Small intestine (tissue), 7 donors: ENCODE measurements around the gene CCHCR1. TPM values are rescaled to one million over a fixed set of nuclear protein-coding genes. Genes with fewer than 3 reads are reported as not detected.

Experiments
- DNase-seq, 2 donors: peaks; one replicate each; pipeline versions ENCODE4 v3.0.0 to v3.0.0-alpha.2; 2013
- FAIRE-seq: peaks from 2 replicates; lab custom pipeline; 2012; peaks lifted over from hg19 to GRCh38; lab: Jason Lieb, UNC
- H3K27ac ChIP-seq, 3 donors: one replicate each; pipeline ENCODE4 v1.5.1; 2013; ENCODE audit warnings: low read length in 2 of 3, mild to moderate bottlenecking in 2 of 3, control low read depth in 1 of 3, inconsistent platforms in 1 of 3, low read depth in 1 of 3, moderate library complexity in 1 of 3
- H3K27me3 ChIP-seq, 3 donors: one replicate each; pipeline ENCODE4 v1.6.1; 2013; ENCODE audit warnings: low read length in 3 of 3, inconsistent platforms in 1 of 3; ENCODE audit not compliant: control insufficient read depth in 3 of 3, insufficient read depth in 3 of 3
- H3K36me3 ChIP-seq, 3 donors: one replicate each; pipeline ENCODE4 v1.6.1; 2013; ENCODE audit warnings: low read length in 3 of 3, inconsistent platforms in 1 of 3, low read depth in 1 of 3, mild to moderate bottlenecking in 1 of 3, moderate library complexity in 1 of 3; ENCODE audit not compliant: control insufficient read depth in 3 of 3, insufficient read depth in 2 of 3
- H3K4me1 ChIP-seq, 3 donors: one replicate each; pipeline ENCODE4 v1.6.1; 2013; ENCODE audit warnings: low read length in 2 of 3, inconsistent platforms in 1 of 3, low read depth in 1 of 3, mild to moderate bottlenecking in 1 of 3, moderate library complexity in 1 of 3; ENCODE audit not compliant: control insufficient read depth in 3 of 3, insufficient read depth in 2 of 3
- H3K4me3 ChIP-seq, 3 donors: one replicate each; pipeline ENCODE4 v1.5.1; 2013; ENCODE audit warnings: low read length in 3 of 3, control low read depth in 1 of 3, inconsistent platforms in 1 of 3, low read depth in 1 of 3, mild to moderate bottlenecking in 1 of 3, moderate library complexity in 1 of 3
- H3K9me3 ChIP-seq, 2 donors: one replicate each; pipeline ENCODE4 v1.6.1; 2013; ENCODE audit warnings: low read depth in 1 of 2, low read length in 1 of 2; ENCODE audit not compliant: control insufficient read depth in 2 of 2, insufficient read depth in 1 of 2
- WGBS, 3 donors: extraction: QIAGEN DNeasy Blood & Tissue Kit; methylation state at CpG; one replicate each; pipeline ENCODE4 v1.1.7; 2013; 5-methylcytosine and 5-hydroxymethylcytosine counted together
- polyA plus RNA-seq, 4 donors: library from polyadenylated mRNA; stranded (reverse) in 3 of 4; unstranded in 1 of 4; fragments of 200-250 nt in 3 of 4; fragments of 120-200 nt in 1 of 4; gene quantifications; one replicate each; pipeline versions ENCODE4 v1.2.1 to v1.2.3, GENCODE V29; 2013
- donor health status: healthy with polysubstance abuse.
- donor health status: control.
- donor health status: control.
- donor health status: Bipolar disorder and iron deficiency.
- donor health status: healthy.

The CCHCR1 gene
- polyA plus RNA-seq, 4 donors, result 13.2 to 29.0 (median 15.1) TPM

- WGBS, 3 donors, result 54 to 77% (median 64%) methylated on average over 4 of the region's 4 CpGs
- Histone ChIP-seq H3K27ac (no peak overlapping the region), H3K4me3 (no peak overlapping the region), H3K9me3 (no peaks in the 10 kb centered on the region), H3K27me3 (peaks cover 0 to 17% (median 0%) of the 10 kb centered on the region in 3 donors), H3K36me3 (no peaks in the 10 kb centered on the region), H3K4me1 (no peaks in the 10 kb centered on the region)
- DNase-seq (no peak), FAIRE-seq (no peak)
These were observed 50.5 kb downstream of the CCHCR1 start for GRCh38 chr6:31107052-31107451.

DNA sequence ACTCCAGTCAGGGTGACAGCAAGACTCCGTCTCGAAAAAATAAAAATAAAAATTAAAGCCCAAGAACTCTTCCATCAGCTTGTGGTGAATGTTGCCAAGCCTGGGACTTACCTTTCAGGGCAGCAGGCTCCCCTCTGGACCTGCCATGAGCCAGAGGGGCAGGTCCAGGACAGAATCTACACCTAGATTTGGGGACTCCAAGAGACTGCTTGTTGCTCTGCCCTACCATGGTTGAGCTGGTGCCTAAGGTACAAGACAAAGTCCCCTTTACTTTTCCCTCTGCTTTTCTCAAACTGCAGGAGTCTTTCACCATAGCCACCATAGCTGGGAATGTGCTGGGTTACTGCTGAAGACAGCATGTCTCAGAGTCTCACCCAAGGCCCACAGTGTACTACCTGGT, 54.5 kb downstream of the CCHCR1 start:
- no peaks in the 10 kb centered on the region for H3K36me3 ChIP-seq
- H3K4me1 ChIP-seq, result no peaks in the 10 kb centered on the region
- no peaks in the 10 kb centered on the region for H3K9me3 ChIP-seq
- no peak for FAIRE-seq
- no peaks in the 10 kb centered on the region for H3K27me3 ChIP-seq
- DNase-seq, result no peak
- 96 to 100% (median 96%) methylated on average over 2 of the region's 2 CpGs for WGBS, 3 donors
- no peak overlapping the region for H3K27ac ChIP-seq
- H3K4me3 ChIP-seq, result no peak overlapping the region

DNA sequence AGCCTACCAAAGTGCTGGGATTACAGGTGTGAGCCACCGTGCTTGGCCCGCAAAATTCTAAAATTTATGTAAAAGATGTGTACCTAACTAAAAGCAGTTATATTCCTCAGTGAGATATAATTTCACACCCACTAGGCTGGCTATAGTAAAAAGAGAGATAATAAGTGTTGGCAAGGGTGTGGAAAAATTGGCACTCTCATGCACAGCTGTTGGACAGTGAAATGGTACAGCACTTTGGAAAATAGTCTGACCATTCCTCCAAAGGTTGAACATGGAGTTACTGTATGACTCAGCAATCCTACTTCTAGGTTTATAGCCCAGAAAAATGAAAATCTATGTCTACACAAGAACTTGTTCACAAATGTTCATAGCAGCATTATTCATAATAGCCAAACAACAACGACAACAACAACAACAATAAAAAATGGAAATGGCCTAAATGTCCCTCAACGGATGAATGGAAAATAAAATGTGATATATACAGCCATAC, 59.1 kb downstream of the CCHCR1 start:
- WGBS, 3 donors, result 86 to 92% (median 86%) methylated on average over 4 of the region's 4 CpGs
- Histone ChIP-seq H3K4me3 (no peak overlapping the region), H3K4me1 (no peaks in the 10 kb centered on the region), H3K27me3 (no peaks in the 10 kb centered on the region), H3K36me3 (no peaks in the 10 kb centered on the region), H3K27ac (no peak overlapping the region), H3K9me3 (no peaks in the 10 kb centered on the region)
- FAIRE-seq (no peak), DNase-seq (no peak)

GRCh38 chr6:31096656-31097055, 60.9 kb downstream of the CCHCR1 start:
- H3K36me3 ChIP-seq, result no peaks in the 10 kb centered on the region
- no peaks in the 10 kb centered on the region for H3K4me1 ChIP-seq
- H3K9me3 ChIP-seq, result no peaks in the 10 kb centered on the region
- DNase-seq (no peak), FAIRE-seq (no peak)
- 50 to 65% (median 65%) methylated on average over 5 of the region's 5 CpGs for WGBS, 3 donors
- H3K27me3 ChIP-seq, result no peaks in the 10 kb centered on the region
- no peak overlapping the region for H3K4me3 ChIP-seq
- H3K27ac ChIP-seq, result no peak overlapping the region

DNA sequence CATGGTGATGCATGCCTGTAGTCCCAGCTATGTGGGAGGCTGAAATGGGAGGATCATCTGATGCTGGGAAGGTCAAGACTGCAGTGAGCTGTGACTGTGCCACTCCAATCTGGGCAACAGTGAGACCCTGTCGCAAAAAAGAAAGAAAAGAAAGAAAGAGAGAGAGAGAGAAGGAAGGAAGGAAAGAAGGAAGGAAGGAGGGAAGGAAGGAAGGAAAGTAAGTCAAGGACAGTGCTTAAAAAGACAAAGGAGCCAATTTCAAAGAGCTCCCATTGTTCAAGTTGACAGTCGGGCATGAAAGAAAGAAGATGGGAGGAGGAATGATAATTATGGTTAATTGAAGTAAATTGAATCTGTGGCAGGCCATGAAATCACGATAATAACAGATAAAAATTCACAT, 61.4 kb downstream of the CCHCR1 start:
- Histone ChIP-seq H3K27ac (no peak overlapping the region), H3K36me3 (no peaks in the 10 kb centered on the region), H3K4me1 (no peaks in the 10 kb centered on the region), H3K27me3 (no peaks in the 10 kb centered on the region), H3K9me3 (no peaks in the 10 kb centered on the region), H3K4me3 (no peak overlapping the region)
- DNase-seq, result no peak
- no peak for FAIRE-seq
- WGBS, 3 donors, result 74 to 83% (median 81%) methylated on average over 3 of the region's 3 CpGs

DNA sequence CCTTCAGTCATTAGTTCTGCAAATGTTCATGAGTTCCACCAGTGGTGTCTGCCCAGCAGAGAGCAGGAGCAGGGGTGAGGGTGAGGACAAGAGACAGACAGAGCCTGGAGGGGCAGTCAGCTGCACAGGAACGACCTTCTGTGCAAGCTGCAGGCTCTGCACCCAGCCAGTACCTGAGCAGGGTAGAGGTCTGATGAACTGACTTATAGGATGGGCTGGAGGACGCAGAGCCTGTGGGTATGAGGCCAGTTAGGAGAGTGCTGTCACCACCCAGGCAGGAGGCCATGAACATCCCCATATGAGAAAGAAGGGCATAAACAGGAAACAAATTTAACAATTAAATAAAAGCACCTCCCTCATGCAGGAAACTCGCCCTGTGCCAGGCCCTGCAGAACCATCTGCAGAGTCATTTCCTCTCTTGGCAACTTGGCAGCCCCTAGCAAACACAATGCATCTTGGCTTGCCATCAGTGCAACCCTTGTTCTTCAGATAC, 63.2 kb downstream of the CCHCR1 start:
- FAIRE-seq, result no peak
- no peak for DNase-seq
- H3K27ac ChIP-seq, result peak overlapping the region in 1 of 3 donors; percentile 12

GRCh38 chr6:31092769-31093505, 64.7 kb downstream of the CCHCR1 start:
- Histone ChIP-seq H3K4me1 (no peaks in the 10 kb centered on the region), H3K36me3 (no peaks in the 10 kb centered on the region), H3K27ac (no peak overlapping the region), H3K9me3 (peaks cover 0 to 4% of the 10 kb centered on the region in 2 donors), H3K27me3 (no peaks in the 10 kb centered on the region), H3K4me3 (no peak overlapping the region)
- DNase-seq, result peak; percentile 45 to 54
- no peak for FAIRE-seq
- 54 to 77% (median 63%) methylated on average over 11 to 12 of the region's 12 CpGs for WGBS, 3 donors

More for the DNA sequence above, 63.2 kb downstream of the CCHCR1 start:
- Histone ChIP-seq H3K9me3 (peaks cover 0 to 4% of the 10 kb centered on the region in 2 donors), H3K27me3 (no peaks in the 10 kb centered on the region), H3K36me3 (no peaks in the 10 kb centered on the region), H3K4me1 (no peaks in the 10 kb centered on the region), H3K4me3 (no peak overlapping the region)
- 21 to 29% (median 28%) methylated on average over 3 of the region's 3 CpGs for WGBS, 3 donors
